NCI-H2029 (cell line): ENCODE results near the gene RAB9A.
"Not testable (repeated sequence)": the region's sequence is repeated elsewhere in the genome, so short reads cannot be mapped to it uniquely, and the experiment has no call there.

Experiments
- DNase-seq: peaks from one replicate; lab custom pipeline; 2025; lab: John Stamatoyannopoulos, UW

RAB9A gene

GRCh38 chrX:13700380-13700779 lies 11.5 kb downstream of the RAB9A start:
- no peak for DNase-seq

- DNase-seq: no peak
Measured at GRCh38 chrX:13702111-13702789, 13.3 kb downstream of the RAB9A start.

GRCh38 chrX:13703135-13703534 lies 14.2 kb downstream of the RAB9A start:
- no peak for DNase-seq

GRCh38 chrX:13703589-13703988 lies 14.7 kb downstream of the RAB9A start:
- no peak for DNase-seq

- no peak for DNase-seq
Measured at GRCh38 chrX:13711141-13711540, 22.2 kb downstream of the RAB9A start.

- no peak for DNase-seq
Measured at GRCh38 chrX:13716455-13716854, 27.5 kb downstream of the RAB9A start.

GRCh38 chrX:13716905-13717304 lies 28.0 kb downstream of the RAB9A start:
- DNase-seq: no peak

GRCh38 chrX:13717700-13718472 lies 29.0 kb downstream of the RAB9A start:
- DNase-seq: no peak

- no peak for DNase-seq
Measured at GRCh38 chrX:13719192-13719856, 30.4 kb downstream of the RAB9A start.

GRCh38 chrX:13721371-13721770 lies 32.4 kb downstream of the RAB9A start:
- no peak for DNase-seq

GRCh38 chrX:13721819-13722519 lies 33.0 kb downstream of the RAB9A start:
- peak; percentile 1 for DNase-seq

GRCh38 chrX:13724878-13725277 lies 36.0 kb downstream of the RAB9A start:
- peak; percentile 8 for DNase-seq

GRCh38 chrX:13726583-13726982 lies 37.7 kb downstream of the RAB9A start:
- DNase-seq: not testable (repeated sequence)

- not testable (repeated sequence) for DNase-seq
Measured at GRCh38 chrX:13730523-13730922, 41.6 kb downstream of the RAB9A start.

GRCh38 chrX:13732246-13733067 lies 43.5 kb downstream of the RAB9A start:
- no peak for DNase-seq

- DNase-seq: no peak
Measured at GRCh38 chrX:13733506-13733905, 44.6 kb downstream of the RAB9A start.

- DNase-seq: peak; percentile 88
Measured at GRCh38 chrX:13734278-13735172, 45.6 kb downstream of the RAB9A start, which contains the start of the genes OFD1 and TRAPPC2. Gene OFD1 (plus strand): TSS chrX:13734748. CDS start chrX:13735072, 324 bp downstream. Gene TRAPPC2 (minus strand): TSS chrX:13734620. CDS start chrX:13719963, 14,657 bp downstream.

- no peak for DNase-seq
Measured at GRCh38 chrX:13741695-13742094, 52.8 kb downstream of the RAB9A start.

GRCh38 chrX:13742397-13743176 lies 53.7 kb downstream of the RAB9A start:
- DNase-seq: no peak
